ENCODE results near the gene RAPGEF4.

DNA sequence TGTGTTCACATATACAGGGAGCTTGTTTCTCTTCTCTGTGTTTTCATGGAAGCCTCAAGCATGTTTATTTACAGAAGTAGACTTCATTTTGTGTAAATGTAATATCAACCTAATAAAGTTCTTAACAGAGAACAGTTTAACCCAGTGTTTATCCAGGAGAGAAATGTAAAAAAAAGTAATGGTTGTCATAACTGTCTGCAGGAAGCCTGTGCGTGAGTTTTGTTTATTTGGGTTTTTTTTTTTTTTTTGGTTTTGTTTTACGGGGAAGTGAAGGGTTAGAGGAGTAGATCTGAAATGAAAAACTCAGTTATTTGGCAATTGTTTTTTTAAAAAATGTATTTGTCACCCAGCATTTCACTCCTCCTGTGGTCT lies 124.7 kb downstream of the RAPGEF4 start:
- TF ChIP-seq POLR2A (IDR thresholded peaks at IDR 0.05), result no peak
- no peak for TF ChIP-seq CTCF (IDR thresholded peaks at IDR 0.05)
